ENCODE data around the gene ACSM4. TPM values are rescaled to one million over a fixed set of nuclear protein-coding genes. Genes with fewer than 3 reads are reported as not detected.

ACSM4 gene
- total and polyA plus RNA-seq, 4 donors, result 0.12 TPM; not detected in 3

Other genes with a start within 250 kb of the ACSM4 start
- gene C1S, start 243.4 kb upstream of the ACSM4 start, total RNA-seq, result 100 to 1,000 TPM in 1 of 2 donors, 10 to 100 TPM in 1; 77.6 to 122 TPM
- gene C1S, start 243.4 kb upstream of the ACSM4 start, polyA plus RNA-seq (ENCODE audit: insufficient read length in 2 of 2), result 10 to 100 TPM; 19.1 to 41.3 TPM
- gene C1R, start 211.6 kb upstream of the ACSM4 start, total RNA-seq, result 10 to 100 TPM; 41.8 to 83.1 TPM
- 10 to 100 TPM; 18.7 to 31.7 TPM for gene C1R, start 211.6 kb upstream of the ACSM4 start, polyA plus RNA-seq (ENCODE audit: insufficient read length in 2 of 2)
- 10 to 100 TPM in 1 of 2 donors, 1 to 10 TPM in 1; 8.0 to 22.6 TPM for gene C1RL, start 194.9 kb upstream of the ACSM4 start, total RNA-seq
- 10 to 100 TPM in 1 of 2 donors, 1 to 10 TPM in 1; 9.4 to 11.4 TPM for gene C1RL, start 194.9 kb upstream of the ACSM4 start, polyA plus RNA-seq (ENCODE audit: insufficient read length in 2 of 2)
- gene RBP5, start 175.2 kb upstream of the ACSM4 start, total RNA-seq, result 1 to 10 TPM in 1 of 2 donors, under 1 TPM in 1; 0.20 to 1.0 TPM
- gene RBP5, start 175.2 kb upstream of the ACSM4 start, polyA plus RNA-seq (ENCODE audit: insufficient read length in 2 of 2), result 1 to 10 TPM; 3.2 to 5.1 TPM
- 100 to 1,000 TPM in 1 of 2 donors, 10 to 100 TPM in 1; 33.9 to 215 TPM for gene CLSTN3, start 173.7 kb upstream of the ACSM4 start, total RNA-seq
- gene CLSTN3, start 173.7 kb upstream of the ACSM4 start, polyA plus RNA-seq (ENCODE audit: insufficient read length in 2 of 2), result 100 to 1,000 TPM; 160 to 188 TPM
- gene PEX5, start 114.4 kb upstream of the ACSM4 start, total RNA-seq, result 10 to 100 TPM; 35.2 to 38.8 TPM
- gene PEX5, start 114.4 kb upstream of the ACSM4 start, polyA plus RNA-seq (ENCODE audit: insufficient read length in 2 of 2), result 10 to 100 TPM; 65.6 to 68.5 TPM
- 1 to 10 TPM; 4.9 to 5.4 TPM for gene CD163L1, start 140.1 kb downstream of the ACSM4 start, total RNA-seq
- gene CD163L1, start 140.1 kb downstream of the ACSM4 start, polyA plus RNA-seq (ENCODE audit: insufficient read length in 2 of 2), result 1 to 10 TPM; 1.7 to 2.9 TPM
- gene CD163, start 199.7 kb downstream of the ACSM4 start, total RNA-seq, result 10 to 100 TPM in 1 of 2 donors, 1 to 10 TPM in 1; 7.7 to 10.2 TPM
- gene CD163, start 199.7 kb downstream of the ACSM4 start, polyA plus RNA-seq (ENCODE audit: insufficient read length in 2 of 2), result 1 to 10 TPM; 2.4 to 4.0 TPM